ENCODE data around the gene SNRNP48.

SNRNP48 gene

GRCh38 chr6:7558781-7559180 is 31.2 kb upstream of the SNRNP48 start:
- ChIA-PET POLR2A (interaction anchor here (1.6 kb wide), 1 partner anchor 17 kb away, joined by 3 read pairs; the partner anchor contains the start of gene DSP), CTCF (no interaction called here)
- no peak for DNase-seq (ENCODE audit: low read depth, low spot score)
- no peak overlapping the region for H3K4me3 ChIP-seq (ENCODE audit: low read depth, low read length)
- TF ChIP-seq, protein P1, sequence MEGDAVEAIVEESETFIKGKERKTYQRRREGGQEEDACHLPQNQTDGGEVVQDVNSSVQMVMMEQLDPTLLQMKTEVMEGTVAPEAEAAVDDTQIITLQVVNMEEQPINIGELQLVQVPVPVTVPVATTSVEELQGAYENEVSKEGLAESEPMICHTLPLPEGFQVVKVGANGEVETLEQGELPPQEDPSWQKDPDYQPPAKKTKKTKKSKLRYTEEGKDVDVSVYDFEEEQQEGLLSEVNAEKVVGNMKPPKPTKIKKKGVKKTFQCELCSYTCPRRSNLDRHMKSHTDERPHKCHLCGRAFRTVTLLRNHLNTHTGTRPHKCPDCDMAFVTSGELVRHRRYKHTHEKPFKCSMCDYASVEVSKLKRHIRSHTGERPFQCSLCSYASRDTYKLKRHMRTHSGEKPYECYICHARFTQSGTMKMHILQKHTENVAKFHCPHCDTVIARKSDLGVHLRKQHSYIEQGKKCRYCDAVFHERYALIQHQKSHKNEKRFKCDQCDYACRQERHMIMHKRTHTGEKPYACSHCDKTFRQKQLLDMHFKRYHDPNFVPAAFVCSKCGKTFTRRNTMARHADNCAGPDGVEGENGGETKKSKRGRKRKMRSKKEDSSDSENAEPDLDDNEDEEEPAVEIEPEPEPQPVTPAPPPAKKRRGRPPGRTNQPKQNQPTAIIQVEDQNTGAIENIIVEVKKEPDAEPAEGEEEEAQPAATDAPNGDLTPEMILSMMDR (IDR thresholded peaks at IDR 0.05; ENCODE audit: insufficient read depth, low read length, missing control alignments), result no peak

GRCh38 chr6:7559196-7559595 is 30.8 kb upstream of the SNRNP48 start:
- no peak overlapping the region for H3K4me3 ChIP-seq (ENCODE audit: low read depth, low read length)
- ChIA-PET POLR2A (interaction anchor here (1.6 kb wide), 1 partner anchor 18 kb away, joined by 3 read pairs; the partner anchor contains the start of gene DSP), CTCF (no interaction called here)
- TF ChIP-seq, protein P1 (IDR thresholded peaks at IDR 0.05; ENCODE audit: insufficient read depth, low read length, missing control alignments), result no peak
- no peak for DNase-seq (ENCODE audit: low read depth, low spot score)

DNA sequence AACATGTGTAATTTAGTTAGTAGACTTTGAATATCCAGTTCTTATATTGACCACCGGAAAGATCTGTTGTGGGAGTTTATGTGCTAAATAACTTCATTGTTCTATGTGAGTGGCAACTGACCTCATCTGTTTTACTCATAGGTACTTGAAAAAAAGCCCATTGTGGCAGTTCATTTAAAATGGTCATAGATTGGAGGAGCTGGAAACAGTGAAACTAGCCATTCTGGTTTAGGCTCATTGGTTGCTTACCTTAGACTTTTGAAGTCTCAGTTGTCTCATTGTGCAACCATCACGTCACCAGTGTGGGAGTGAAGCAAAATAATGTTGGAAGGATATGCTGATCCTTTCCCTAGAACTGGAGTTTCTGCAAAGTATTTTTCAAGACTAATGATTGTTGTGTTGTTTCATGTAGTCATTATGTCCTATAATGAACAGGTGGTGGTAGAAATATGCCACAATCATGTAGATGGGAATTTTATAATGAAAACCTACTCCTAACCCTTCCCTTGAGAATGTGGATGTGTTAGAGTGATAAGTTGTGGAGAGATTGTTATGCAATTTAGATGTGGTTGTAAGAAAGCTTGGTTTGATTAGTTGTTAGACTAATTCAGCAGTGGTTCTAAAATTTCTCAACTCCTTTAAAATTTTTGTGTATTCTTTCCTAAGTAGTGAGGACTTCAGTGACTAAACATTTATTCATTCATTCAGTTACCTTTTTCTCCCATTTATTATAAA is 30.2 kb upstream of the SNRNP48 start:
- H3K4me3 ChIP-seq (ENCODE audit: low read depth, low read length), result no peak overlapping the region
- TF ChIP-seq, protein P1 (IDR thresholded peaks at IDR 0.05; ENCODE audit: insufficient read depth, low read length, missing control alignments), result no peak
- POLR2A ChIA-PET, result interaction anchor here (1.6 kb wide), 1 partner anchor 18 kb away, joined by 3 read pairs; the partner anchor contains the start of gene DSP
- no peak for DNase-seq (ENCODE audit: low read depth, low spot score)
- CTCF ChIA-PET, result interaction anchor here (1.4 kb wide), 1 partner anchor 11 kb away, joined by 3 read pairs; no protein-coding TSS in a partner anchor

DNA sequence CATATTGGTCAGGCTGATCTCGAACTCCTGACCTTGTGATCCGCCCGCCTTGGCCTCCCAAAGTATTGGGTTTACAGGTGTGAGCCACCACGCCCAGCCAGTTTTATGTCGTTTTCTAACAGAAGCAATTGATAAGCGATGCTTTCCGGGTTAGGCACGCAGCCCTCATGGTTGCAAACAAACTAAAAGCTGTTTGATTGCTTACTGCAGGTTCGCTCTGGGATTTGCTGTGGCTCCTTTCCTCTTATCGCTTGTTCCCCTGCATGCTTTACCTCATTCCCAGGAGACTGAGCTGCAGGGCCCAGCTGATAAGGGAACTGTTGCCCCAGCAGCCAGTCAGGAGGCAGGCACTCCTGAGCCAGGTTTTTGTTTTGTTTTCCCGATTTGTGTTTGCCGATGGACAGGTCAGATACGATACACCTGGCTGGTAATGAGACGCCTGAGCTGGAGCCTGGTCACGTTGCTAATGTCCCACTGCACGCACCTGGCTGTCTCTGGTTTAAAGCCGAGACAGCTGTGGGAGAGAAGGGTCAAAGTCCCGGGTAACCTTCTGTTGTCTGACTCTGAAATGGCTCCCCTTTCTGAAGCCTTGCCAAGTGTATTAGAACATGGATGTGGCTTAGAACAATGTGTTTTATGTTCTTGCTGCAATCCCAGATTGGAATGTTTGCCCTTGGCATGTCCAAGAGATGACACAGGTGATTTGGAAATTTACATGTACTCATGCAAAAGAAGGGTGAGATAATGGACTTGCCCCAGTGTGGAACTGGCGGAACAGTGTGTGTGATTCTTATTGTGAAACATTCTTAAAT is 28.6 kb upstream of the SNRNP48 start:
- POLR2A ChIA-PET, result interaction anchor here (0.6 kb wide), 1 partner anchor 249 kb away, joined by 3 read pairs; no protein-coding TSS in a partner anchor
- TF ChIP-seq, protein P1 (IDR thresholded peaks at IDR 0.05; ENCODE audit: insufficient read depth, low read length, missing control alignments), result no peak
- CTCF ChIA-PET, result interaction anchor here (0.6 to 1.4 kb wide), 2 partner anchors 12 to 137 kb away, joined by 3 to 4 read pairs; no protein-coding TSS in a partner anchor
- H3K4me3 ChIP-seq (ENCODE audit: low read depth, low read length), result no peak overlapping the region
- DNase-seq (ENCODE audit: low read depth, low spot score), result no peak

GRCh38 chr6:7562769-7563168 is 27.2 kb upstream of the SNRNP48 start:
- POLR2A ChIA-PET, result no interaction called here
- DNase-seq (ENCODE audit: low read depth, low spot score), result no peak
- TF ChIP-seq, protein P1 (IDR thresholded peaks at IDR 0.05; ENCODE audit: insufficient read depth, low read length, missing control alignments), result no peak
- CTCF ChIA-PET, result no interaction called here
- H3K4me3 ChIP-seq (ENCODE audit: low read depth, low read length), result no peak overlapping the region

- no peak overlapping the region for H3K4me3 ChIP-seq (ENCODE audit: low read depth, low read length)
- TF ChIP-seq, protein P1 (IDR thresholded peaks at IDR 0.05; ENCODE audit: insufficient read depth, low read length, missing control alignments), result no peak
- ChIA-PET CTCF (interaction anchor here (1.7 to 4.1 kb wide), 2 partner anchors 141 to 290 kb away, joined by 5 to 20 read pairs; no protein-coding TSS in a partner anchor), POLR2A (interaction anchor here (0.7 kb wide), 1 partner anchor 20 kb away, joined by 3 read pairs; no protein-coding TSS in a partner anchor)
- no peak for DNase-seq (ENCODE audit: low read depth, low spot score)
These were observed 23.9 kb upstream of the SNRNP48 start for GRCh38 chr6:7566107-7566506.

All from AG04449 (cell line).